A549 treated with RU486 at 1 μM for 4 hours (cell line): ENCODE results near the gene TMPRSS9. TPM values are rescaled to one million over a fixed set of nuclear protein-coding genes. Genes with fewer than 3 reads are reported as not detected.

Experiments used
- total RNA-seq: library from RNA; stranded (reverse); fragments of 200-300 nt; extraction: Qiagen RNA extraction; gene quantifications from 5 replicates; pipeline ENCODE4 v1.2.3, GENCODE V29; 2022; ENCODE audit warnings: low read depth

TMPRSS9 gene
- total RNA-seq, result not detected in 5 replicates

DNA sequence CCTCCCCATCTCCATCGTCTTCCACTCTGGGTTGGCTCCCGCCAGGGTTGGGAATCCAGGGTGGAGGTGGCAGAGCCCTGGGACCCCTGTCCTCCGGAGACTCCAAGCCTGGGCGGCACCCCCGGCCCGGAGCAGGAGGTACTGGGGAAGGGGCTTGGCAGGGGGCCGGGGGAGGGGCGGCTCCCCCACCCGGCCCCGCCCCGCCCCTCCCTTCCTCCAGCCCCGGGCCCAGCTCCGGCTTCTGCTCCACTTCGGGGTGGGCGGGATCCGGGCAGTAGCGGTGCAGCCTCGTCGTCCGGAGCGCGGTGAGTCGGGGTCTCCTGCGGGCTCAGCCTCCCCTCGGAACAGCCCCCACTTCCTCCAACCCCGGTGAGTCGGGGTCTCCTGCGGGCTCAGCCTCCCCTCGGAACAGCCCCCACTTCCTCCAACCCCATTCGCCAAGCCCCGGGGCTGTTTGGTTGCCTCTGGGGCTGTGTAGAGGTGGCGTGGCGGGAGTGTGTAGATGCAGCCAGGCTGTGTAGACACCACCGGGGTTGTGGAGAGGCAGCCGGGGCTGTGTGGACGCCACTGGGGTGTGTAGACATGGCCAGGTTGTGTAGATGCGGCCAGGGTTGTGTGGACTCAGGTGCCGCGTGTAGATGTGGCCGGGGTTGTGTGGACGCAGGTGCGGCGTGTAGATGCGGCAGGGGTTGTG lies at the start of gene TMPRSS9:
TSS of gene TMPRSS9 (plus strand) at position 274 of the 694 bp plus-strand sequence. CDS start 29,521 bp downstream, outside the sequence.

GRCh38 chr19:2328401-2329148 lies 31.5 kb upstream of the TMPRSS9 start, which contains the start of the genes LSM7 and SPPL2B:
Gene LSM7, minus strand, starts transcription at chr19:2328586. Its CDS starts 20 bp downstream, at chr19:2328566.
Gene SPPL2B, plus strand, starts transcription at chr19:2328684. Its CDS starts 26 bp downstream, at chr19:2328710.

GRCh38 chr19:2427429-2428320 lies 67.6 kb downstream of the TMPRSS9 start, which contains the start of gene TIMM13:
Gene TIMM13, minus strand, starts transcription at chr19:2427586. Its CDS starts 53 bp downstream, at chr19:2427533.

Other genes starting within 250 kb of the TMPRSS9 start
- 63.9 to 77.3 TPM (median 73.9 TPM) in 5 replicates for gene AP3D1, start 208.7 kb upstream of the TMPRSS9 start, total RNA-seq
- gene DOT1L, start 196.3 kb upstream of the TMPRSS9 start, total RNA-seq, result 10.3 to 19.6 TPM (median 16.6 TPM) in 5 replicates
- gene PLEKHJ1, start 123.9 kb upstream of the TMPRSS9 start, total RNA-seq, result 34.1 to 57.8 TPM (median 53.5 TPM) in 5 replicates
- gene SF3A2, start 123.4 kb upstream of the TMPRSS9 start, total RNA-seq, result 63.2 to 77.0 TPM (median 74.4 TPM) in 5 replicates
- gene AMH, start 110.9 kb upstream of the TMPRSS9 start, total RNA-seq, result 7.8 to 18.0 TPM (median 15.7 TPM) in 5 replicates
- gene JSRP1, start 103.8 kb upstream of the TMPRSS9 start, total RNA-seq, result 0.44 to 1.00 TPM (median 0.60 TPM) in 4 of 5 replicates, not detected in the other
- gene PEAK3, start 78.1 kb upstream of the TMPRSS9 start, total RNA-seq, result not detected in 5 replicates
- gene LINGO3, start 52.1 kb upstream of the TMPRSS9 start, total RNA-seq, result not detected in 5 replicates
- gene LSM7, start 31.7 kb upstream of the TMPRSS9 start, total RNA-seq, result 135 to 166 TPM (median 148 TPM) in 5 replicates
- 13.3 to 24.3 TPM (median 20.0 TPM) in 5 replicates for gene SPPL2B, start 31.6 kb upstream of the TMPRSS9 start, total RNA-seq
- 51.4 to 132 TPM (median 116 TPM) in 5 replicates for gene TIMM13, start 67.3 kb downstream of the TMPRSS9 start, total RNA-seq
- 60.0 to 86.5 TPM (median 75.7 TPM) in 5 replicates for gene LMNB2, start 96.7 kb downstream of the TMPRSS9 start, total RNA-seq
- 34.4 to 43.5 TPM (median 42.0 TPM) in 5 replicates for gene GADD45B, start 115.9 kb downstream of the TMPRSS9 start, total RNA-seq